Mesothelial cell of epicardium (in vitro differentiated cells): Measurements from ENCODE around the gene VEGFA. TPM values are rescaled to one million over a fixed set of nuclear protein-coding genes. Genes with fewer than 3 reads are reported as not detected.

ENCODE experiments used
- DNase-seq, 2 experiments: peaks; one replicate each; pipeline ENCODE4 v3.0.0; 2021; ENCODE audit warnings: low spot score in 2 of 2; ENCODE audit not compliant: unreplicated experiment in 2 of 2
- H3K27ac Mint-ChIP-seq: 2 replicates; pipeline ENCODE4 v1.8.0; 2021; ENCODE audit warnings: mixed read lengths
- H3K27me3 Mint-ChIP-seq: 2 replicates; pipeline ENCODE4 v1.8.0; 2021; ENCODE audit warnings: low read depth, mixed read lengths
- H3K36me3 Mint-ChIP-seq: 2 replicates; pipeline ENCODE4 v1.8.0; 2021; ENCODE audit warnings: mixed read lengths
- H3K4me1 Mint-ChIP-seq: 2 replicates; pipeline ENCODE4 v1.8.0; 2021; ENCODE audit warnings: mixed read lengths
- H3K4me3 Mint-ChIP-seq: 2 replicates; pipeline ENCODE4 v1.8.0; 2021; ENCODE audit warnings: mild to moderate bottlenecking, moderate library complexity, mixed read lengths
- H3K9me3 Mint-ChIP-seq: 2 replicates; pipeline ENCODE4 v1.8.0; 2021; ENCODE audit warnings: mixed read lengths
- CTCF ChIP-seq: fragments of 200-600 bp; sonication (generic); IDR thresholded peaks from one replicate; pipeline ENCODE4 v1.5.0; 2021; ENCODE audit warnings: antibody characterized with exemption; ENCODE audit not compliant: unreplicated experiment
- total RNA-seq: library from RNA; stranded (reverse); gene quantifications from 3 replicates; pipeline ENCODE4 v1.2.1, GENCODE V29; 2021

The VEGFA gene
- total RNA-seq, 1 donor from 2014 or later, result 185 TPM

GRCh38 chr6:43761666-43762409 lies 8.2 kb upstream of the VEGFA start:
- Mint-ChIP-seq H3K27ac (no peak overlapping the region), H3K27me3 (no peaks in the 10 kb centered on the region), H3K4me1 (peaks cover 47% of the 10 kb centered on the region), H3K4me3 (no peak overlapping the region), H3K9me3 (no peaks in the 10 kb centered on the region), H3K36me3 (no peaks in the 10 kb centered on the region)
- no peak for DNase-seq
- TF ChIP-seq CTCF, result no peak

GRCh38 chr6:43762410-43762768 lies 7.6 kb upstream of the VEGFA start:
- peaks cover 47% of the 10 kb centered on the region for H3K4me1 Mint-ChIP-seq
- no peak for DNase-seq
- no peak overlapping the region for H3K4me3 Mint-ChIP-seq
- no peaks in the 10 kb centered on the region for H3K9me3 Mint-ChIP-seq
- TF ChIP-seq CTCF, result no peak
- no peaks in the 10 kb centered on the region for H3K36me3 Mint-ChIP-seq
- no peak overlapping the region for H3K27ac Mint-ChIP-seq
- no peaks in the 10 kb centered on the region for H3K27me3 Mint-ChIP-seq

- Mint-ChIP-seq H3K27ac (peak overlapping the region; percentile 85), H3K27me3 (no peaks in the 10 kb centered on the region), H3K36me3 (no peaks in the 10 kb centered on the region), H3K9me3 (no peaks in the 10 kb centered on the region), H3K4me3 (no peak overlapping the region), H3K4me1 (peaks cover 47% of the 10 kb centered on the region)
- DNase-seq, result no peak
- no peak for TF ChIP-seq CTCF
Measured at GRCh38 chr6:43762966-43763695, 6.9 kb upstream of the VEGFA start.

DNA sequence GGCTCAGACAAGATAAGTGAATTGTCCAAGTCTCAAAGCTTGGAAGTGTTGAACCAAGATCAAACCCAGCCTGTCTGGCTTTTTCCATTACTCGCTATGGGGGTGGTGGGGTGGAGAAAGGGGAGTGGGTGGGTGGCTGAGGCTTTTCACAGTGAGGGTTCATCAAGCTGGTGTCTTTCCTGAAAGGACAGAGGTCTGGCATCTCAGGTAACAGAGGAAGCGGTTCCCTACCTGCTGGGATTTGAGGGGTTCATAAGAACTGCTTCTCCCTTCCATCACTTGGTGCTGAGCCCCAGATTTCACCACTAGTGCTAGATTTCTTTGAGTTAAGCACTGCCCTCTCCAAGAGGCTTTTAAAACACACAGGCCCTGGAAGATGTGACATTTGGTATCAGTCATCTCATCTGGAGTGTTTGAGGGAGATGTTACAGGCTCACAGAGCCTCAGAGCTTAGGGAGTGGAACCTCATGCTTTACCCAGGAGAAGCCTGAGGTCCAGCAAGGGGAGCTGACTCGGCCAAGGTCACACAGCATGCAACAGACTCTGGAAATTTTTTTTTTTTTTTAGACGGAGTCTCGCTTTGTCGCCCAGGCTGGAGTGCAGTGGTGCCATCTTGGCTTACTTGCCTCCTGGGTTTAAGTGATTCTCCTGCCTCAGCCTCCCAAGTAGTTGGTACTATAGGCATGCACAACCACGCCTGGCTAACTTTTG lies 6.0 kb upstream of the VEGFA start:
- no peak for DNase-seq
- no peak for TF ChIP-seq CTCF
- Mint-ChIP-seq H3K4me1 (peaks cover 43% of the 10 kb centered on the region), H3K9me3 (no peaks in the 10 kb centered on the region), H3K27me3 (no peaks in the 10 kb centered on the region), H3K27ac (peak overlapping the region; percentile 85), H3K4me3 (no peak overlapping the region), H3K36me3 (no peaks in the 10 kb centered on the region)

DNA sequence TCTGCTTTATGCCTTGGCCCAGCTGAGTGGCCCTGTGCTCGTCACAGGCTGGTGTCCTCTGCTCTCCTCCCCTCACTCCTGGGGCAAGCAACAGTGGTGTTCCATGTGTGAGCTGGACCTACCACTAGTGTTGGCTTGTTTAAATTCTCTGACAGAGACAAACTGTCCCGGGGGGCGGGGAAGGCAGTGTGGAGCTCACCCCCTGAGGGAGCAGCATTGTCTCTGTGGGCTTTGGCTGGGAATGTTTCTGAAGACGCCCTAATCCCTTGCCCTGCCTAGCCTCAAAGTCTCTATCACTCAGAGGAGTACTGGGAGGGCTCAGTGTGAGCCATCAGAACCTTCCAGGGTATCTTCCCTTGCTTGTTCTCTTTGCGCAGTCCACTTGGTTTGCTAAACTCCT lies 5.2 kb upstream of the VEGFA start:
- Mint-ChIP-seq H3K4me3 (no peak overlapping the region), H3K27me3 (no peaks in the 10 kb centered on the region)

More for the DNA sequence above, 5.2 kb upstream of the VEGFA start:
- no peak for TF ChIP-seq CTCF
- H3K4me1 Mint-ChIP-seq, result peaks cover 45% of the 10 kb centered on the region
- DNase-seq, result no peak
- H3K36me3 Mint-ChIP-seq, result no peaks in the 10 kb centered on the region
- no peaks in the 10 kb centered on the region for H3K9me3 Mint-ChIP-seq
- H3K27ac Mint-ChIP-seq, result no peak overlapping the region
